Keratinocyte (primary cell): ENCODE data around the gene DLK2.

ENCODE experiments used
- CTCF ChIP-seq, 3 experiments: IDR thresholded peaks in 1 of 3; conservative IDR thresholded peaks in 1 of 3; optimal IDR thresholded peaks in 1 of 3; 2 replicates in 2 of 3; 3 replicates in 1 of 3; pipeline versions ENCODE3 to v1.5.1; 2011; ENCODE audit warnings: low read length in 3 of 3, mild to moderate bottlenecking in 3 of 3, moderate library complexity in 2 of 3, control low read depth in 1 of 3, inconsistent platforms in 1 of 3; ENCODE audit not compliant: insufficient read depth in 2 of 3; ENCODE audit errors: extremely low read depth in 1 of 3
- EZH2 ChIP-seq: IDR thresholded peaks from one replicate; pipeline ENCODE4 v1.6.1; 2012; ENCODE audit warnings: inconsistent platforms, mild to moderate bottlenecking, low read length, moderate library complexity

GRCh38 chr6:43412541-43412940 lies 42.8 kb downstream of the DLK2 start:
- TF ChIP-seq CTCF (optimal IDR thresholded peaks at IDR 0.05 in 1 of 3, IDR thresholded peaks at IDR 0.05 in 1 of 3, conservative IDR thresholded peaks at IDR 0.05 in 1 of 3; ENCODE audit: extremely low read depth in 1 of 3, insufficient read depth in 2 of 3, low read length in 3 of 3), result no peak
- TF ChIP-seq EZH2, result no peak
